Measurements from ENCODE around the gene UST. TPM values are rescaled to one million over a fixed set of nuclear protein-coding genes. Genes with fewer than 3 reads are reported as not detected.

The UST gene
- total and polyA plus RNA-seq, 9 of the 15 experiments (the other 6 are each of a cell fraction or from before 2014, with no cell fraction given) = 0.04 to 0.10 TPM; not detected in 7

DNA sequence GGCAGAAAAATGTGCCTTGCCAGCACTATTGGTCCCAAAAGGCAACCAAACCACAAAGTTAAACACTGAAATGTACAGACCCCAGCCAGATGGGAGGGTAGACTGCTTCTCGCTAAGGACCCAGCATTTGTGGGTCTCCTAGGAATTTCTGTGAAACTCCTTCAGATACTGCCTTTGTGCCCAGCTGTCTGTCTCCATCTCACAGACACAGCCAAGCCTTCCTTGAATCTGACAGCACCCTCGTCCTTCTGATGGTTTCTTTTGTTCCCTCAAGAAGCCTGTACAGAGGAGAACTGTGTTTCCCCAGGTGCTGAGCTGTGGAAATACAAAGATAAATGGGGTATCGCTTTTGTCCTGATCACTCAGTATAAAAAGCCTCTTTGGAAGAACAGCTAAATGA is 316.6 kb downstream of the UST start:
- DNase-seq (ENCODE audit: extremely low read depth in 1 of 4, low spot score in 3 of 4) = no peak
- H3K9me3 ChIP-seq (replicated peaks; ENCODE audit: control insufficient read depth, insufficient read depth, low read depth, low read length) = no peaks in the 10 kb centered on the region
- no peak for ATAC-seq
- no peak for FAIRE-seq
- no peaks in the 10 kb centered on the region for H4K20me1 ChIP-seq (replicated peaks; ENCODE audit: control insufficient read depth, insufficient read depth, low read length)
- POLR2A ChIA-PET = interaction anchor here (0.6 to 2.8 kb wide), 2 partner anchors 12 to 1754 kb away, joined by 3 to 8 read pairs; no protein-coding TSS in a partner anchor
- H3K4me2 ChIP-seq (ENCODE audit: insufficient read depth, low read length) = no peak overlapping the region
- H2AFZ ChIP-seq (ENCODE audit: low read depth, low read length) = no peak overlapping the region
- peaks cover 44 to 49% of the 10 kb centered on the region in 2 experiments for H3K27me3 ChIP-seq (ENCODE audit: control insufficient read depth in 2 of 2, insufficient read depth in 2 of 2, low read length in 2 of 2)
- intact Hi-C loops (cut with micrococcal nuclease) (no loop called here), in situ Hi-C loops (cut with MboI) (no loop called here)
- no peaks in the 10 kb centered on the region for H3K9me1 ChIP-seq (ENCODE audit: control insufficient read depth, insufficient read depth, low read length)
- no peak overlapping the region for H3K27ac ChIP-seq (ENCODE audit: extremely low read depth, low read depth, low read length)
- no peaks in the 10 kb centered on the region for H3K36me3 ChIP-seq (ENCODE audit: control insufficient read depth, insufficient read depth, low read length)
- H3K79me2 ChIP-seq (ENCODE audit: control insufficient read depth, insufficient read depth, low read length) = no peaks in the 10 kb centered on the region
- H3K9ac ChIP-seq (ENCODE audit: insufficient read depth in 1 of 2, low read depth in 2 of 2, low read length in 2 of 2) = no peak overlapping the region
- H3K4me3 ChIP-seq = no peak overlapping the region
- CTCF ChIA-PET (ENCODE audit: low intra/inter-chr PET ratio) = no interaction called here
- no TSS peak for BruUV-seq (replicated peaks)
- no peaks in the 10 kb centered on the region for H3K4me1 ChIP-seq (replicated peaks in 1 of 2; ENCODE audit: control insufficient read depth in 2 of 2, insufficient read depth in 2 of 2, low read length in 2 of 2)
- WGBS (ENCODE audit: insufficient coverage, low coverage, missing lambda C conversion rate) = 0% methylated on average over 3 of the region's 3 CpGs
- TF ChIP-seq, protein P1, sequence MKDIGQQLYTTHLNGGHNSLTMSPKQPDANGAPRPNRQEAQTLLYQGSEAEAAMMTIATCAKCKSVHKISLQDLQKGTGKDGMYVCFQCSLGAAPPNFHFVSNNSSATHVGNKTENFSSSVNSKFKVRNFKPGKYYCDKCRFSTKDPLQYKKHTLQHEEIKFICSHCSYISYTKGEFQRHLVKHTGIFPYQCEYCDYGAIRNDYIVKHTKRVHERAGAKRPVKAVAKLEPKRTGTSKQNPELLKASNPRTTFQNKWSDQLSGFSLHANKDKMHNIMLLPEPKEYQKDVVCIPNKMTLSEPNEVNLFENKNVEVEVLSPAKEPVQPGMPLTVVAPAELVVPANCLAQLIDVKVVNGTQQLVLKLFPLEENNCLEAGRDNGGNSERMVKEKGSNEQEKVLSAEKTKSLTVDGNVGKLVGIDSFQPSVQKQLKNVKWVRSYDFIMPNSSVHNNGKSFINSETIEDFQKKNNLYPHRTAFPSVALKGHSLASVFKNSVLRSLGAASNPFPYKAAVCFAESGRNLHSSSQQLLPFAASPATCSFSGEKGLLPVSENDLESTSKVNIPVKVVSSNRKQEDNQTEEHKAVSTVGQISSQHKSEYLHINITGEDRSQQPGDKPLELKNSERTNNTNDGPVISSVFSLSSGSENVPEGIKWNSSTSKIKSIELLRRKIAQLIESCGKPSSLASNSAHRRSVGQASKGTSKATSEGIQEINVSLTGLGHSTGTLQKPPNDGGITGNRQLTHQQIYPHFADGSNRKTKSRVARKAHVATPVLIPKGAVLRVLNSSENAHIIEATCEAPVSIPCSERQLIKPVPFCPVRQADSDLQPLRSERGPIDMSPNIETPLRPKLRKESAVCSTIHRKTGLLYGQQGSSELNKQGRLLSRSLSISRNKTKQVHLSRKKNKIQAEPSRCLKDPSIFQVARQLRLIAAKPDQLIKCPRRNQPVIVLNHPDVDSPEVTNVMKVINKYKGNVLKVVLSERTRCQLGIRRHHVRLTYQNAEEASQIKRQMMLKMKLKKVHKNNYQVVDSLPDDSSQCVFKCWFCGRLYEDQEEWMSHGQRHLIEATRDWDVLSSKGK (CRISPR knock-in tag; IDR thresholded peaks at IDR 0.05) = no peak
- TF ChIP-seq, protein P2, sequence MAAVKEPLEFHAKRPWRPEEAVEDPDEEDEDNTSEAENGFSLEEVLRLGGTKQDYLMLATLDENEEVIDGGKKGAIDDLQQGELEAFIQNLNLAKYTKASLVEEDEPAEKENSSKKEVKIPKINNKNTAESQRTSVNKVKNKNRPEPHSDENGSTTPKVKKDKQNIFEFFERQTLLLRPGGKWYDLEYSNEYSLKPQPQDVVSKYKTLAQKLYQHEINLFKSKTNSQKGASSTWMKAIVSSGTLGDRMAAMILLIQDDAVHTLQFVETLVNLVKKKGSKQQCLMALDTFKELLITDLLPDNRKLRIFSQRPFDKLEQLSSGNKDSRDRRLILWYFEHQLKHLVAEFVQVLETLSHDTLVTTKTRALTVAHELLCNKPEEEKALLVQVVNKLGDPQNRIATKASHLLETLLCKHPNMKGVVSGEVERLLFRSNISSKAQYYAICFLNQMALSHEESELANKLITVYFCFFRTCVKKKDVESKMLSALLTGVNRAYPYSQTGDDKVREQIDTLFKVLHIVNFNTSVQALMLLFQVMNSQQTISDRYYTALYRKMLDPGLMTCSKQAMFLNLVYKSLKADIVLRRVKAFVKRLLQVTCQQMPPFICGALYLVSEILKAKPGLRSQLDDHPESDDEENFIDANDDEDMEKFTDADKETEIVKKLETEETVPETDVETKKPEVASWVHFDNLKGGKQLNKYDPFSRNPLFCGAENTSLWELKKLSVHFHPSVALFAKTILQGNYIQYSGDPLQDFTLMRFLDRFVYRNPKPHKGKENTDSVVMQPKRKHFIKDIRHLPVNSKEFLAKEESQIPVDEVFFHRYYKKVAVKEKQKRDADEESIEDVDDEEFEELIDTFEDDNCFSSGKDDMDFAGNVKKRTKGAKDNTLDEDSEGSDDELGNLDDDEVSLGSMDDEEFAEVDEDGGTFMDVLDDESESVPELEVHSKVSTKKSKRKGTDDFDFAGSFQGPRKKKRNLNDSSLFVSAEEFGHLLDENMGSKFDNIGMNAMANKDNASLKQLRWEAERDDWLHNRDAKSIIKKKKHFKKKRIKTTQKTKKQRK (IDR thresholded peaks at IDR 0.05; ENCODE audit: borderline replicate concordance, low read depth, low read length) = no peak
- TF ChIP-seq, protein P3, sequence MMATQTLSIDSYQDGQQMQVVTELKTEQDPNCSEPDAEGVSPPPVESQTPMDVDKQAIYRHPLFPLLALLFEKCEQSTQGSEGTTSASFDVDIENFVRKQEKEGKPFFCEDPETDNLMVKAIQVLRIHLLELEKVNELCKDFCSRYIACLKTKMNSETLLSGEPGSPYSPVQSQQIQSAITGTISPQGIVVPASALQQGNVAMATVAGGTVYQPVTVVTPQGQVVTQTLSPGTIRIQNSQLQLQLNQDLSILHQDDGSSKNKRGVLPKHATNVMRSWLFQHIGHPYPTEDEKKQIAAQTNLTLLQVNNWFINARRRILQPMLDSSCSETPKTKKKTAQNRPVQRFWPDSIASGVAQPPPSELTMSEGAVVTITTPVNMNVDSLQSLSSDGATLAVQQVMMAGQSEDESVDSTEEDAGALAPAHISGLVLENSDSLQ (IDR thresholded peaks at IDR 0.05) = no peak
- no peak for TF ChIP-seq PTTG1 (tag; IDR thresholded peaks at IDR 0.05; ENCODE audit: low read depth)
- no peak for TF ChIP-seq PHF21A (IDR thresholded peaks at IDR 0.05; ENCODE audit: borderline replicate concordance, low read depth)
- TF ChIP-seq, protein P4, sequence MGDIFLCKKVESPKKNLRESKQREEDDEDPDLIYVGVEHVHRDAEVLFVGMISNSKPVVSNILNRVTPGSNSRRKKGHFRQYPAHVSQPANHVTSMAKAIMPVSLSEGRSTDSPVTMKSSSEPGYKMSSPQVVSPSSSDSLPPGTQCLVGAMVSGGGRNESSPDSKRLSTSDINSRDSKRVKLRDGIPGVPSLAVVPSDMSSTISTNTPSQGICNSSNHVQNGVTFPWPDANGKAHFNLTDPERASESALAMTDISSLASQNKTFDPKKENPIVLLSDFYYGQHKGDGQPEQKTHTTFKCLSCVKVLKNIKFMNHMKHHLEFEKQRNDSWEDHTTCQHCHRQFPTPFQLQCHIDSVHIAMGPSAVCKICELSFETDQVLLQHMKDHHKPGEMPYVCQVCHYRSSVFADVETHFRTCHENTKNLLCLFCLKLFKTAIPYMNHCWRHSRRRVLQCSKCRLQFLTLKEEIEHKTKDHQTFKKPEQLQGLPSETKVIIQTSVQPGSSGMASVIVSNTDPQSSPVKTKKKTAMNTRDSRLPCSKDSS (IDR thresholded peaks at IDR 0.05; ENCODE audit: low read depth, partially characterized antibody) = no peak
- TF ChIP-seq, protein P5, sequence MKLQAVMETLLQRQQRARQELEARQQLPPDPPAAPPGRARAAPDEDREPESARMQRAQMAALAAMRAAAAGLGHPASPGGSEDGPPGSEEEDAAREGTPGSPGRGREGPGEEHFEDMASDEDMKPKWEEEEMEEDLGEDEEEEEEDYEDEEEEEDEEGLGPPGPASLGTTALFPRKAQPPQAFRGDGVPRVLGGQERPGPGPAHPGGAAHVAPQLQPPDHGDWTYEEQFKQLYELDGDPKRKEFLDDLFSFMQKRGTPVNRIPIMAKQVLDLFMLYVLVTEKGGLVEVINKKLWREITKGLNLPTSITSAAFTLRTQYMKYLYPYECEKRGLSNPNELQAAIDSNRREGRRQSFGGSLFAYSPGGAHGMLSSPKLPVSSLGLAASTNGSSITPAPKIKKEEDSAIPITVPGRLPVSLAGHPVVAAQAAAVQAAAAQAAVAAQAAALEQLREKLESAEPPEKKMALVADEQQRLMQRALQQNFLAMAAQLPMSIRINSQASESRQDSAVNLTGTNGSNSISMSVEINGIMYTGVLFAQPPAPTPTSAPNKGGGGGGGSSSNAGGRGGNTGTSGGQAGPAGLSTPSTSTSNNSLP (IDR thresholded peaks at IDR 0.05; ENCODE audit: borderline replicate concordance, low read depth, low read length) = no peak
- TF ChIP-seq NR2C1 (IDR thresholded peaks at IDR 0.05) = no peak
- no peak for TF ChIP-seq NR2C1 (tag; IDR thresholded peaks at IDR 0.05)
- TF ChIP-seq ARHGAP35 (IDR thresholded peaks at IDR 0.05; ENCODE audit: partially characterized antibody) = no peak
- TF ChIP-seq KLF1 (tag; IDR thresholded peaks at IDR 0.05) = no peak
